NCI-H146 treated with DMSO at 0.1 percent for 48 hours (cell line): Measurements from ENCODE around the gene SLC6A5.

Experiments used
- DNase-seq: peaks from one replicate; lab custom pipeline; 2025; ENCODE audit not compliant: unreplicated experiment; lab: John Stamatoyannopoulos, UW

Gene SLC6A5

GRCh38 chr11:20668844-20669819 lies 69.7 kb downstream of the SLC6A5 start, which contains the start of gene NELL1:
Gene NELL1 (plus strand): TSS chr11:20669586.
- peak; percentile 23 for DNase-seq

GRCh38 chr11:20669820-20670684 lies 70.6 kb downstream of the SLC6A5 start:
- no peak for DNase-seq

GRCh38 chr11:20670932-20671403 lies 71.6 kb downstream of the SLC6A5 start:
- DNase-seq, result no peak

- DNase-seq, result peak; percentile 73
These were observed 72.6 kb downstream of the SLC6A5 start for GRCh38 chr11:20671856-20672546.

- DNase-seq, result peak; percentile 45
These were observed 73.2 kb downstream of the SLC6A5 start for GRCh38 chr11:20672575-20672974.

GRCh38 chr11:20676658-20677057 lies 77.2 kb downstream of the SLC6A5 start:
- no peak for DNase-seq

- DNase-seq, result peak; percentile 27
These were observed 89.4 kb downstream of the SLC6A5 start for GRCh38 chr11:20688761-20689160.

- DNase-seq, result no peak
These were observed 108.5 kb downstream of the SLC6A5 start for GRCh38 chr11:20707876-20708275.
